VCaP (cell line): ENCODE data around the gene IGSF6.
A peak's percentile ranks its signal among the peaks of the same experiment; 100 is the strongest.

Experiments
- H3K27ac ChIP-seq: fragments of 450-650 bp; 2 replicates; pipeline ENCODE4 v1.5.1; 2017
- TF ChIP-seq, protein P1 (sequence below): fragments of 450-650 bp; conservative IDR thresholded peaks from 2 replicates; pipeline ENCODE4 v1.5.1; 2017; ENCODE audit warnings: mild to moderate bottlenecking, moderate library complexity

IGSF6 gene

DNA sequence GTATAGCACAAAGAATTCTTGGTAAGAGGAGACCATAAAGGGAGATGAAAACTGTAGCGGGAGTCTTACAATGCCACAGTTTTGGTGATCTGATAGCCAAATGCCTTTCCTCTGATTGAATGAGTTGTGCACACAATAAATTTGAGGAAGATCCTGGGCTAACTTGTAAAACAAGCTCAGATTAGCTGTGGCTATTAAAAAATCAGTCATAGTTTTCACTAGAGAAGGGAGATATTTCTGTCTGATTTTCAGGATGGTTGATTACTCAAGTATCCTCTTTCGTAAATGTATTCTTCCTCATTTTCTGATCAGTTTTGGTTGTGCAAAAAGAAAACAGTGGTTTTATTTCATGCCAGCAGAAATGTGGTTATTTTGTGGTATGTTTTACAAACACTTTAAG, 62.1 kb downstream of the IGSF6 start:
- H3K27ac ChIP-seq = peak overlapping the region; percentile 58

DNA sequence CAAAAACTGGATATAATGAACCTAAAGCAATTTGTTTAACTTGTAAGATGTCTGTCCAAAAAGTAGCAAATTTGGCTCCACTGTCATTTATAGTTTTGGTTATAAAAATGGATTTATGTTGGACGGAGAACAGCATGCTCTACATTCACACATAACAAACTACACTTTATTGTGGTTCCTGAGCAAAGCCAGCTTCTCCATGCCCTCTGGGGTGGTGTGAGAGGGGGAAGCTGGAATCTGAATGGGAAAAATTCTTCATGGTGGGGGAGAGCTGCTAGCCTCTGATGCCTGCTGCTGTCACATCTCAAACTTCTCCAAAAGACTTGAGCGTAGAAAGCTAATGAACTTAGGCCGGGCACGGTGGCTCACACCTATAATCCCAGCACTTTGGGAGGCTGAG, 62.9 kb downstream of the IGSF6 start:
- TF ChIP-seq, protein P1, sequence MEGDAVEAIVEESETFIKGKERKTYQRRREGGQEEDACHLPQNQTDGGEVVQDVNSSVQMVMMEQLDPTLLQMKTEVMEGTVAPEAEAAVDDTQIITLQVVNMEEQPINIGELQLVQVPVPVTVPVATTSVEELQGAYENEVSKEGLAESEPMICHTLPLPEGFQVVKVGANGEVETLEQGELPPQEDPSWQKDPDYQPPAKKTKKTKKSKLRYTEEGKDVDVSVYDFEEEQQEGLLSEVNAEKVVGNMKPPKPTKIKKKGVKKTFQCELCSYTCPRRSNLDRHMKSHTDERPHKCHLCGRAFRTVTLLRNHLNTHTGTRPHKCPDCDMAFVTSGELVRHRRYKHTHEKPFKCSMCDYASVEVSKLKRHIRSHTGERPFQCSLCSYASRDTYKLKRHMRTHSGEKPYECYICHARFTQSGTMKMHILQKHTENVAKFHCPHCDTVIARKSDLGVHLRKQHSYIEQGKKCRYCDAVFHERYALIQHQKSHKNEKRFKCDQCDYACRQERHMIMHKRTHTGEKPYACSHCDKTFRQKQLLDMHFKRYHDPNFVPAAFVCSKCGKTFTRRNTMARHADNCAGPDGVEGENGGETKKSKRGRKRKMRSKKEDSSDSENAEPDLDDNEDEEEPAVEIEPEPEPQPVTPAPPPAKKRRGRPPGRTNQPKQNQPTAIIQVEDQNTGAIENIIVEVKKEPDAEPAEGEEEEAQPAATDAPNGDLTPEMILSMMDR = no peak
- peak overlapping the region; percentile 58 for H3K27ac ChIP-seq

More for the DNA sequence above, 62.1 kb downstream of the IGSF6 start:
- TF ChIP-seq, protein P1 = no peak
